Left ventricle myocardium inferior (tissue), 1 donor: ENCODE data around the gene CD274. TPM values are rescaled to one million over a fixed set of nuclear protein-coding genes. Genes with fewer than 3 reads are reported as not detected.
A peak's percentile ranks its signal among the peaks of the same experiment; 100 is the strongest.
"Not testable (repeated sequence)": the region's sequence is repeated elsewhere in the genome, so short reads cannot be mapped to it uniquely, and the experiment has no call there.

Experiments
- DNase-seq: peaks from one replicate; pipeline ENCODE4 v3.0.0-alpha.2; 2020
- H3K27ac ChIP-seq: fragments of 200-600 bp; replicated peaks from 2 replicates; pipeline ENCODE4 v1.8.0; 2021
- H3K27me3 ChIP-seq: fragments of 200-600 bp; 2 replicates; pipeline ENCODE4 v1.8.0; 2021; ENCODE audit warnings: low read depth
- H3K36me3 ChIP-seq: fragments of 200-600 bp; 2 replicates; pipeline ENCODE4 v1.8.0; 2021
- H3K4me1 ChIP-seq: fragments of 200-600 bp; 2 replicates; pipeline ENCODE4 v1.8.0; 2021
- H3K4me3 ChIP-seq: fragments of 200-600 bp; 2 replicates; pipeline ENCODE4 v1.8.0; 2021; ENCODE audit warnings: mild to moderate bottlenecking, moderate library complexity
- H3K9me3 ChIP-seq: fragments of 200-600 bp; replicated peaks from 2 replicates; pipeline ENCODE4 v1.8.0; 2021
- CTCF ChIP-seq: fragments of 200-600 bp; IDR thresholded peaks from 2 replicates; pipeline ENCODE4 v1.8.0; 2021; ENCODE audit warnings: antibody characterized with exemption, mild to moderate bottlenecking, borderline replicate concordance
- intact Hi-C: fragments of 100-400 bp; cut with micrococcal nuclease; formaldehyde crosslinking; loops from one replicate; pipeline ENCODE4 v1.11.0; 2022
- total RNA-seq: library from RNA; stranded (reverse); fragmentation: NEBNext Ultra II Directional; extraction: Animal tissue kit (Norgen Biotek cat#: 25700); gene quantifications from one replicate; pipeline ENCODE4 v1.2.1, GENCODE V29; 2021
- donor health status: DM: no; HTN: yes; CAD: no; lungs with severe emphysema.

CD274 gene
- total RNA-seq, 1 donor from 2014 or later = 14.7 TPM

- intact Hi-C loops = loop anchor here (5.0 kb wide), 1 partner anchor 254 kb away; the partner anchor contains the start of gene INSL6
- peaks cover 2% of the 10 kb centered on the region for H3K36me3 ChIP-seq
- no peak for DNase-seq
- no peak for TF ChIP-seq CTCF
- H3K27ac ChIP-seq = no peak overlapping the region
- no peaks in the 10 kb centered on the region for H3K27me3 ChIP-seq
- H3K4me3 ChIP-seq = no peak overlapping the region
- H3K9me3 ChIP-seq = no peaks in the 10 kb centered on the region
- peaks cover 27% of the 10 kb centered on the region for H3K4me1 ChIP-seq
Observed at GRCh38 chr9:5441043-5441442, 9.3 kb upstream of the CD274 start.

- DNase-seq = no peak
- no peaks in the 10 kb centered on the region for H3K36me3 ChIP-seq
- H3K27me3 ChIP-seq = no peaks in the 10 kb centered on the region
- H3K27ac ChIP-seq = no peak overlapping the region
- TF ChIP-seq CTCF = peak; percentile 63
- H3K4me1 ChIP-seq = peaks cover 12% of the 10 kb centered on the region
- no peaks in the 10 kb centered on the region for H3K9me3 ChIP-seq
- intact Hi-C loops = loop anchor here (5.0 kb wide), 1 partner anchor 255 kb away; the partner anchor contains the start of gene INSL6
- no peak overlapping the region for H3K4me3 ChIP-seq
Observed at GRCh38 chr9:5442400-5443011, 7.8 kb upstream of the CD274 start.

- H3K4me3 ChIP-seq = no peak overlapping the region
- DNase-seq = no peak
Observed at GRCh38 chr9:5443850-5444249, 6.5 kb upstream of the CD274 start.

GRCh38 chr9:5445096-5445495 lies 5.2 kb upstream of the CD274 start:
- intact Hi-C loops = loop anchor here (5.0 kb wide), 1 partner anchor 147 kb away; no protein-coding TSS in a partner anchor
- H3K27ac ChIP-seq, DNase-seq, H3K36me3 ChIP-seq, H3K9me3 ChIP-seq, H3K4me3 ChIP-seq, H3K4me1 ChIP-seq, H3K27me3 ChIP-seq: not testable (repeated sequence)

More at GRCh38 chr9:5443850-5444249, 6.5 kb upstream of the CD274 start:
- H3K36me3 ChIP-seq = no peaks in the 10 kb centered on the region
- intact Hi-C loops = loop anchor here (5.0 kb wide), 1 partner anchor 257 kb away; the partner anchor contains the start of gene INSL6
- H3K27me3 ChIP-seq = no peaks in the 10 kb centered on the region
- H3K4me1 ChIP-seq = peaks cover 2% of the 10 kb centered on the region
- no peak for TF ChIP-seq CTCF
- H3K27ac ChIP-seq = no peak overlapping the region
- no peaks in the 10 kb centered on the region for H3K9me3 ChIP-seq

GRCh38 chr9:5445886-5446285 lies 4.5 kb upstream of the CD274 start:
- Histone ChIP-seq H3K4me1 (peaks cover 11% of the 10 kb centered on the region), H3K27ac (no peak overlapping the region), H3K36me3 (no peaks in the 10 kb centered on the region), H3K4me3 (no peak overlapping the region), H3K9me3 (no peaks in the 10 kb centered on the region), H3K27me3 (no peaks in the 10 kb centered on the region)
- DNase-seq = no peak
- intact Hi-C loops = loop anchor here (5.0 kb wide), 1 partner anchor 146 kb away; no protein-coding TSS in a partner anchor
- no peak for TF ChIP-seq CTCF
